Adrenal gland (tissue), 5 donors: Measurements from ENCODE around the gene METTL13.

Experiments used
- CTCF ChIP-seq, 6 experiments: fragments of 450-650 bp in 4 of 6; fragments of 200-600 bp in 2 of 6; sonication (generic) in 1 of 6; IDR thresholded peaks; 1 replicate in 5 of 6; 2 replicates in 1 of 6; pipeline versions ENCODE4 v1.5.1 to v1.8.0; 2016 to 2021; ENCODE audit warnings: antibody characterized with exemption in 6 of 6, mild to moderate bottlenecking in 2 of 6, moderate library complexity in 1 of 6
- POLR2A ChIP-seq, 2 donors: fragments of 450-650 bp; IDR thresholded peaks; one replicate each; pipeline ENCODE4 v1.6.1; 2017; ENCODE audit warnings: antibody characterized with exemption in 2 of 2, mild to moderate bottlenecking in 2 of 2, moderate library complexity in 1 of 2
- donor health status: DM: no; HTN: no; CAD: no.

GRCh38 chr1:171811672-171812071 lies 30.2 kb downstream of the METTL13 start:
- TF ChIP-seq CTCF (IDR thresholded peaks at IDR 0.05) (no peak), POLR2A (IDR thresholded peaks at IDR 0.05) (no peak)
